HUES48 (cell line): ENCODE results near the gene SPAAR.

Experiments
- H3K27ac ChIP-seq: one replicate; pipeline ENCODE4 v1.7.0; 2013; ENCODE audit warnings: low read depth, low read length, inconsistent platforms
- H3K27me3 ChIP-seq: 2 replicates; pipeline ENCODE4 v1.6.1; 2013; ENCODE audit warnings: mild to moderate bottlenecking, low read length; ENCODE audit not compliant: control insufficient read depth, insufficient read depth
- H3K36me3 ChIP-seq: 2 replicates; pipeline ENCODE4 v1.6.1; 2013; ENCODE audit warnings: low read length; ENCODE audit not compliant: control insufficient read depth, insufficient read depth
- H3K4me1 ChIP-seq: 2 replicates; pipeline ENCODE4 v1.6.1; 2013; ENCODE audit warnings: mild to moderate bottlenecking, low read length; ENCODE audit not compliant: control insufficient read depth, insufficient read depth
- H3K4me3 ChIP-seq: 2 replicates; pipeline ENCODE4 v1.5.1; 2013; ENCODE audit warnings: mild to moderate bottlenecking, low read depth, low read length
- H3K9ac ChIP-seq: 2 replicates; pipeline ENCODE4 v1.6.1; 2013; ENCODE audit warnings: mild to moderate bottlenecking, low read depth, low read length, moderate library complexity
- H3K9me3 ChIP-seq: 2 replicates; pipeline ENCODE4 v1.6.1; 2013; ENCODE audit warnings: low read length; ENCODE audit not compliant: control insufficient read depth, insufficient read depth

SPAAR gene

DNA sequence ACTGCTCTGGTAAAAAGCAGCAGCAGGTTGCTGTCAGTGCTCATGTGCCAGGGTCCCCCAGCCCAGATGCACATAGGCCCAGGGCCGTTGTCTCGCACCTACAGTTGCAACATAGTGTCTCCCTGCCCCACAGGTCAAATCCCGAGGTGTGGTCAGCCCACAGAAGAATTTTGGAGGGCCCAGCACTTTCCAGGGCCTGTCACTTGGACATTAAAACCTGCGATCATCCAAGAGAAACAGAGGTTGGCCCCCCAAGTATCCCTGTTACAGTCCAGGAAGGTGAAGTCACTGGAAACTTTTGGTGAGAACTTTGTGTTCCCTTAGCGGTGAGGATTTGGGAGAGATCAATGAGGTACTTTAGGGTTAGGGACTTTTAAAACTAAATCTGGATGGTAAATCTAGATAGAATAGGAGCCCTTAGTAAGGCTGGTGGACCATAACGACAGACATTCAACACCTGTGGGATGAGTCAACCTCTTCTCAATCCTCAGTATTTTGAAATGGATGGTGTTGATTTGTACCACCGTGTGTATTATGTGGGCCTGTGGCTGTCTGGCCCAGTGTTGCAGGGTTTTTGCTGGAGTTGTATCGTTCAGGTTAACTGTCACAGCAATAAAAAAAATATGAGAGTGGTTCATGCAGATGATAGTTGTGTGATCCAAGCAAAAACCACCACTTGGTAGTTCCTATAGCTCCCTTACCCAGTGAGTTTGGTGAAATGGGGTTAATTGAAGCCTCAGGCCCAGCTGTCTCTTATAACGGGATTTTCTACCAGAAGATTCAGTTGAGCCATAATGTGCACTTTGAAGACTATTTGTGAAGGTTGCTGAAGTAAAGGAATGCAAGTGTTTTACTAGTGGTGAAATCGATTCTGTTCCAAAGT lies 29.4 kb downstream of the SPAAR start:
- Histone ChIP-seq H3K4me1 (no peaks in the 10 kb centered on the region), H3K9ac (no peak overlapping the region), H3K36me3 (no peaks in the 10 kb centered on the region), H3K9me3 (no peaks in the 10 kb centered on the region), H3K27me3 (peaks cover 42% of the 10 kb centered on the region), H3K4me3 (no peak overlapping the region), H3K27ac (no peak overlapping the region)

DNA sequence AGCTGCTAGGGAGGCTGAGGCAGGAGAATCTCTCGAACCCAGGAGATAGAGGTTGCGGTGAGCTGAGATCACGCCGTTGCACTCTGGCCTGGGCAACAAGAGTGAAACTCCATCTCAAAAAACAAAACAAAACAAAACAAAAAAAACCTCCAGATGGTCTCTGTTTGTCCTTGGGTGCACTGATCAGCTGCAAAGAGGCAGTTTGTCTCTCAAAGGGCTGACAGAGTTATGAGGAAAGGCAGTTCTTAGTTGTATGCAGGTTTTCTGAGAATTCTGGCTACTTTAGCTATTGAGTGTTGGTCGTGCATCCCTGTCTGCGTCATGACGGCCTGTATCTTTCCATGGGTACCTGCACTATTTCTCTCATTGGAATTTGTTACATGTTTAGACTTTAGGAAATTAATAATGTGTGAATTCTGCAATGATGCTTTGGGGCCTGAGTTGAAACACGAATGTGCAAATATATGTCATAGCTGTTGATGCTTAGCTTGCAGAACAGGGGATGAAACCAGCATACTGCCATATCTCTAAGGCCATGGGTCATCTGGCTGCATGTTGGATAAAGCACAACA lies 30.5 kb downstream of the SPAAR start:
- H3K27ac ChIP-seq: no peak overlapping the region
- H3K4me3 ChIP-seq: no peak overlapping the region
- H3K4me1 ChIP-seq: no peaks in the 10 kb centered on the region
- H3K9ac ChIP-seq: no peak overlapping the region
- no peaks in the 10 kb centered on the region for H3K36me3 ChIP-seq
- peaks cover 52% of the 10 kb centered on the region for H3K27me3 ChIP-seq
- no peaks in the 10 kb centered on the region for H3K9me3 ChIP-seq

DNA sequence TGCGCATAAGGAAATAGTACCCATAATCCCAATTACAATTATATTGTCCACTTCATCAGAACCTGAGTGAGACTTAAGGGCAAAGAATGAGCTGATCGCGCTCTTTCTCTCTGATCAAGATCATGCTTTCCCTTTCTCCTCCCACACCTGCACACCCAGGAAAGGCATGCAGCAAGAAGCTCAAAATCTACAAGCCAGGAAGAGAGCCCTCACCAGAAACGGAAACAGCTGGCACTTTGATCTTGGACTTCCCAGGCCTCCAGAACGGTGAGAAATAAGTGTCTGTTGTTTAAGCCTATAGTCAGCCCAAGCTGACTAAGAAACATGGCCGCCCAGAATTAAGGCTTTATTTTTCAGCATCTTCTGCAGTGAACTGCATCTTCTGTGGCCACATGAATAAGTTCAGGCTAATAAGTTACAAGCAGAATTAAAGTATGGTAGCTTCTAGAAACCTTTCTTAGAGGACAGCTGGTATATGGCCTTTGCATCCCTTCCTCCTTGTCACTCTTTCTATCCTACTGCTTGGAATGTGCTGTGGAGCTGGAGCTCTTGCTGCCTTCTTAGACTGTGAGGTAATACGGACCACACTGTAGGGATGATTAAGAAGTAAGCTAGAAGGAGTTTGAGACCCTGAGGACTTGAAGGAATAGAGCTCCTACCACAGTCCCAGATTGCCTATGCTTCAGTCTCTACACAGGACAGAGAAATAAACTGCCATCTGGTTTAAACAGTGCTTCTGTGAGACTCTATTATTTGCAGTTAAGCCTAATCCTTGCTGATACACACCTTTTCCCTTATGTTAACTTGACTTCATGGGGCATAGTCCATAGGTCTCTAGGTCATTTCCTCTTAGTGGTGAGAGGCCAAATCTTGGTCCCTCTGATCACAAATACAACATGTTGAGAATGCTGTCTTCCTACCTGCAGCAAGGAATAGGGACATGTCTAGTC lies 31.4 kb downstream of the SPAAR start:
- Histone ChIP-seq H3K4me1 (no peaks in the 10 kb centered on the region), H3K27ac (no peak overlapping the region), H3K4me3 (no peak overlapping the region), H3K9ac (no peak overlapping the region), H3K9me3 (peaks cover 6% of the 10 kb centered on the region), H3K36me3 (no peaks in the 10 kb centered on the region), H3K27me3 (peaks cover 56% of the 10 kb centered on the region)

DNA sequence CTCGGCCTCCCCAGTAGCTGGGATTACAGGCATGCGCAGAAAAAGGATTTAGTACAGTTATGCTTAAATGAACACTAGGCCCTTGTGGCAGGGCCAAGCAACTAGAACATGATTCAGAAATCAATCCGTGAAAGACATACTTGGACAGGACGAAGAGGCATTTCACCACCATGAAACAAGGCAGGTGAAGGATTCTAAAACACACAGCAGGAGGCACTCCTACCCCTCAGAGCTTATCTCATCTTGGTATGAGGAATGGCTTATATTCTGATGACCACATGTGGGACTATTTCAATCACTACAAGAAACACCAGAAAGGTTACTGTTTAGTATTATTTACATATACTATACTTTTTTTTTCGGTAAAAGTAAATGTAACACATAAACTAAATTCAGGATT lies 33.0 kb downstream of the SPAAR start:
- Histone ChIP-seq H3K27ac (no peak overlapping the region), H3K9me3 (peaks cover 6% of the 10 kb centered on the region), H3K4me3 (no peak overlapping the region), H3K9ac (no peak overlapping the region), H3K27me3 (peaks cover 56% of the 10 kb centered on the region), H3K36me3 (no peaks in the 10 kb centered on the region), H3K4me1 (no peaks in the 10 kb centered on the region)

DNA sequence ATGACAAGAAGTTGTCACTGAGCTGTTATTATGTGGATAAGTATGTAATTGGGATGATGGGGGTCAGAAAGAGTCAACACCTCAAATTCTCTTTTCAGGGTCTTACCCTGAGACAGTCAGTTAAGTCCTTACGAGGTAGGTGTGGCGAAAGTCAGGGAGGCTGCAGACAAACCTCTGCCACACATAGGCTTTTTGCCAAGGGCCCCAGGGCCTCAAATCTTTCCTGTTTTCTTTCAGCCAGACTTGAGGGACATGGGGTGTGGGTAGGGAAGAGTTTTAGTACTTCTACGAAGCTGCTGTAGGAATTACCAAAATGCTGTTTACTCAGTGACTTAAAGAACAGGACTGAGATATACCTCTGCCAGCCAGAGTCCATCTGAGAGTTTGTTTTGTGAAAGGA lies 34.9 kb downstream of the SPAAR start:
- Histone ChIP-seq H3K36me3 (no peaks in the 10 kb centered on the region), H3K9ac (no peak overlapping the region), H3K27ac (no peak overlapping the region), H3K4me1 (peaks cover 2% of the 10 kb centered on the region; the same call in 1 of the 2 replicates), H3K4me3 (no peak overlapping the region), H3K9me3 (peaks cover 6% of the 10 kb centered on the region), H3K27me3 (peaks cover 56% of the 10 kb centered on the region)

DNA sequence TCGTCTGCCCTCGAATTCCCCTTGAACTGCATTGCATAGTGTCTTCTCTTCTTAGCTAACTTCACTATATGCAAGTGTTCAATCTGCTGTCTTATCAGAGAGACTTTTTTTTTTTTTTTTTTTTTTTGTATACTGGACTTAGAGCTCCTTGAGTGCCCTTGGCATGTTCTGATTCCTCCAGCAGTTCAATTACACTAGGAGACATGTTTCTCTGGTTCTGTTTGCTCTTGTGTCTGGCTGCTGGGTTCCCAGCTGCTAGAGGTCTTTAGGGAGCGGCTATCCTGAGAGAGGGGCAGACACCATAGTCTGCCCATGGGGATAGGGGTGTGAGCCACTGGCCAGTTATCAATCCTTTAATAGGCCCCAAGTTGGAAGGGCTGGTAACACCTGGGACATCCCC lies 35.6 kb downstream of the SPAAR start:
- Histone ChIP-seq H3K27ac (no peak overlapping the region), H3K4me1 (peaks cover 4% of the 10 kb centered on the region; the same call in 1 of the 2 replicates), H3K27me3 (peaks cover 53% of the 10 kb centered on the region), H3K9me3 (peaks cover 6% of the 10 kb centered on the region), H3K9ac (no peak overlapping the region), H3K36me3 (no peaks in the 10 kb centered on the region), H3K4me3 (no peak overlapping the region)

DNA sequence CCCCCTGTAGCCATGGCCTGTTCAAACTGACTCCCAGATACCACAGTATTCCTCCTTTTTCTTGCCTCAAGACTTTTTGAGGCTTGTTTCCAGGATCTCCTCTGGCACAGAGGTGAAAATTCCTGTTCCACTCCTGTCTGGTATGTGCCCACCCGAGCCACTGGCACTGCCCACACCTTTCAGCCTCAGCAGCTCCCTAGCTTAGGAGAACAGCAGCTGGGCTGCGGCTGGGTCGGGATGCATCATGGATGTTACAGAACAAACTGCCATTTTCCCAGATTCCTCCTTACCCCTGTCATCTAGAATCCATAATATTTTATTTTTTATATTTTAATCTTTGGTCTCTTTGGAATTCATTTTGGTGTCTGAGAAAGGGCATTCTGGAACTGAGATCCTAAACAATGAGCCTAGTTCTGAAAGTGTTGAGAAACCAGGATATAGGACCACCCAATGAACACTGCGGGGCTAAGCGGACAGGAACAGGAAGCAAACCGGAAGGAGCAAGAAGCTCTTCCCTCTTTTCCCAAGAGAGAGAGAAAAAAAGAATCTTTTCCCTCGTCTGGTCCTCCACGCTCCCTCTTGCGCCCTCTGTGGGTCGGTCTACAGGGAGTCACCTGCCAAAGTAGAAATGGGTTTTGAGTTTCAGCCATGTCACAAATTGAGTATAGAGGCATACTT lies 36.2 kb downstream of the SPAAR start:
- Histone ChIP-seq H3K9ac (no peak overlapping the region), H3K36me3 (no peaks in the 10 kb centered on the region), H3K27ac (no peak overlapping the region), H3K9me3 (peaks cover 6% of the 10 kb centered on the region), H3K4me3 (peak overlapping the region; percentile 15; the same call in 1 of the 2 replicates), H3K4me1 (peaks cover 4% of the 10 kb centered on the region; the same call in 1 of the 2 replicates), H3K27me3 (peaks cover 47% of the 10 kb centered on the region)

DNA sequence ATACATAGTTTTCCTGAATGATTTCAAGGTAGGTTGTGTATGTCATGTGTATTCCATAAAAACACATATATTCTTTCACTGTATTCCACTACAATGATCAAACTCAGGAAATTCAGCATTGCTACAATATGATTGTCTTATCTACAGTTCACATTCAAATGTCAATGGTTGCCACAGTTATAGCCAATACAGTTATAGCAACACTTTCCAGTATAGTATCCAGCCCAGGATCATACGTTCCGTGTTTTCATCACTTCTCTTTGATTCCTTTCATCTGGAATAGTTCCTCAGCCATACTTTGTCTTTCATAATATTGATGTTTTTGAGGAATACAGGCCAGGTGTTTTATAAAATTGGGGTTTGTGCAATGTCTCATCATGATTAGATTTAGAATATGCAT lies 39.2 kb downstream of the SPAAR start:
- no peak overlapping the region for H3K27ac ChIP-seq
- H3K4me1 ChIP-seq: peaks cover 4% of the 10 kb centered on the region; the same call in 1 of the 2 replicates
- peaks cover 6% of the 10 kb centered on the region for H3K9me3 ChIP-seq
- H3K9ac ChIP-seq: no peak overlapping the region
- no peak overlapping the region for H3K4me3 ChIP-seq
- H3K36me3 ChIP-seq: no peaks in the 10 kb centered on the region
- peaks cover 17% of the 10 kb centered on the region for H3K27me3 ChIP-seq

DNA sequence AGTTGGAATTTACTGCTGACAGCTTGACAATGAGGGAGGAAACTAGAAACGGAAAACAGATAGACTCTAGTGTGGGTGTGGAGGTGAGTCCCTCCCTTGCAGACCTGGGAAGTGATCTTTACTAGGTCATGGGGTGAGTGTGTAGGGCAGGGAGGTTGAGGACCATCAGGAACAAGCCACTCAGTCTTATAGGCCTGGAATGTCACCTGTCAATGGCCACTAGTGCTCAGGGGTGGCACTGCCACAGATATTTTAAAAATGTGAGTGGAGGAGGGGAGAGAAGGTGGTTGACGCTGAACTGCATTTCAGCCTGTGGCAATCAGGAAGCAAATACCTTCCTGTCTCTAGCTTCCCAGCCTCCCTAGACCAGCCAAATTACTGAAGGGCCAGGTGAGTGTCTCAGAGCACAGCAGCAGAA lies 39.6 kb downstream of the SPAAR start:
- peaks cover 4% of the 10 kb centered on the region; the same call in 1 of the 2 replicates for H3K4me1 ChIP-seq
- no peak overlapping the region for H3K4me3 ChIP-seq
- H3K9ac ChIP-seq: no peak overlapping the region
- H3K27ac ChIP-seq: no peak overlapping the region
- no peaks in the 10 kb centered on the region for H3K36me3 ChIP-seq
- peaks cover 12% of the 10 kb centered on the region for H3K27me3 ChIP-seq
- peaks cover 6% of the 10 kb centered on the region for H3K9me3 ChIP-seq

DNA sequence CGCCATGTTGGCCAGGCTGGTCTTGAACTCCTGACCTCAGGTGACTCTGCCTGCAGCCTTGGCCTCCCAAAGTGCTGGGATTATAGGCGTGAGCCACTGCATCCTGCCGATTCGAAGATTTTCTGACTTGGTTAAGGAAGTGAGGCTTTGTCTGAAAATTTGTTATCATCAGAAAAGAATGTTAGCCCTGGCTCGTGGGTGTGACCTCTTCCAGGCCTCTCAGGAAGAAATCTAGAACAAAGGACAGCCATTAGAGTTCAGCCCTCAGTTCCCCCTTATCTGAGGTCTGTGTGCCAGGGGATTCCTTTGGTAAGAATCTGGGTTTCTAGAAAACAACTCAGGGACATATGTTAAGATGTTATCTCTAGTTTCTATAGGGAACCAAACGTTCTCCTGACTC lies 42.4 kb downstream of the SPAAR start:
- Histone ChIP-seq H3K36me3 (no peaks in the 10 kb centered on the region), H3K27ac (no peak overlapping the region), H3K4me3 (no peak overlapping the region), H3K27me3 (no peaks in the 10 kb centered on the region), H3K9ac (no peak overlapping the region), H3K9me3 (no peaks in the 10 kb centered on the region), H3K4me1 (peaks cover 4% of the 10 kb centered on the region; the same call in 1 of the 2 replicates)
